Peyer's patch (tissue), 4 donors: ENCODE data around the gene CCDC197. TPM values are rescaled to one million over a fixed set of nuclear protein-coding genes. Genes with fewer than 3 reads are reported as not detected.

Experiments
- DNase-seq, 3 donors: peaks; one replicate each; pipeline ENCODE4 v3.0.0-alpha.2; 2017 to 2019
- H3K27ac ChIP-seq, 4 donors: fragments of 200-600 bp; sonication (generic); one replicate each; pipeline ENCODE4 v1.5.1; 2016 to 2019
- H3K27me3 ChIP-seq, 2 donors: fragments of 200-600 bp; sonication (generic); one replicate each; pipeline ENCODE4 v1.5.1; 2019
- H3K36me3 ChIP-seq, 3 donors: fragments of 200-600 bp; sonication (generic); one replicate each; pipeline ENCODE4 v1.5.1; 2016 to 2019
- H3K4me1 ChIP-seq, 4 donors: fragments of 200-600 bp; sonication (generic); one replicate each; pipeline ENCODE4 v1.5.1; 2016 to 2019
- H3K4me3 ChIP-seq, 4 donors: fragments of 200-600 bp; sonication (generic); 1 replicate in 3 of 4; 2 replicates in 1 of 4; pipeline ENCODE4 v1.5.1; 2016 to 2019; ENCODE audit warnings: mild to moderate bottlenecking in 1 of 4
- H3K9me3 ChIP-seq, 4 donors: fragments of 200-600 bp; sonication (generic); one replicate each; pipeline ENCODE4 v1.5.1; 2016 to 2019; ENCODE audit warnings: mild to moderate bottlenecking in 1 of 4
- POLR2A ChIP-seq, 2 donors: fragments of 450-650 bp; IDR thresholded peaks; one replicate each; pipeline ENCODE4 v1.5.1; 2017; ENCODE audit warnings: antibody characterized with exemption in 2 of 2, mild to moderate bottlenecking in 2 of 2, moderate library complexity in 2 of 2
- total RNA-seq, 4 donors: library from RNA; depleted of rRNA; stranded (reverse); fragments of >200 nt; gene quantifications; one replicate each; pipeline ENCODE4 v1.1.0, GENCODE V29; 2016
- TF ChIP-seq, protein P1 (sequence below), 6 experiments: fragments of 450-650 bp in 4 of 6; fragments of 200-600 bp in 2 of 6; sonication (generic) in 1 of 6; IDR thresholded peaks; one replicate each; pipeline ENCODE4 v1.5.1; 2017 to 2019; ENCODE audit warnings: antibody characterized with exemption in 6 of 6, mild to moderate bottlenecking in 3 of 6, moderate library complexity in 1 of 6

Gene CCDC197
- total RNA-seq, 4 donors from 2014 or later = not detected

DNA sequence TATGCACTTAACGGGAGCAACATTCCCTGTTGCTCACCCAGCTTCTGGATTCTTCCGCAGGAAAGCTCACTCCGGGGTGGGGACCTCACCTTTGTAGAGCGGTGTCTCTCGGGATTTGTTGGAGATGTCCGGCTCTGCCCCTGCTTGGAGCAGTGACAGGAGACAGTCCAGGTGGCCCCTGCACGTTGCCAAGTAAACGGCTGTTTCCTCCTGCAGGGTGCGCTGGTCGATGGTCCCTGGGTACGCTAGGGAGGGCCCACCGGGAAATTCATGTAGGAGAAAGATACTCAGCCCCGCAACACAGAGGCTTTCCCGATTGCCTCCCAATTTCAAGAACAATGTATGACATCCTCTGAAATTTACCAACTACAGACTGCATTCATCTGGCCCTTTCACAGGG, 43.8 kb upstream of the CCDC197 start:
- TF ChIP-seq, protein P1, sequence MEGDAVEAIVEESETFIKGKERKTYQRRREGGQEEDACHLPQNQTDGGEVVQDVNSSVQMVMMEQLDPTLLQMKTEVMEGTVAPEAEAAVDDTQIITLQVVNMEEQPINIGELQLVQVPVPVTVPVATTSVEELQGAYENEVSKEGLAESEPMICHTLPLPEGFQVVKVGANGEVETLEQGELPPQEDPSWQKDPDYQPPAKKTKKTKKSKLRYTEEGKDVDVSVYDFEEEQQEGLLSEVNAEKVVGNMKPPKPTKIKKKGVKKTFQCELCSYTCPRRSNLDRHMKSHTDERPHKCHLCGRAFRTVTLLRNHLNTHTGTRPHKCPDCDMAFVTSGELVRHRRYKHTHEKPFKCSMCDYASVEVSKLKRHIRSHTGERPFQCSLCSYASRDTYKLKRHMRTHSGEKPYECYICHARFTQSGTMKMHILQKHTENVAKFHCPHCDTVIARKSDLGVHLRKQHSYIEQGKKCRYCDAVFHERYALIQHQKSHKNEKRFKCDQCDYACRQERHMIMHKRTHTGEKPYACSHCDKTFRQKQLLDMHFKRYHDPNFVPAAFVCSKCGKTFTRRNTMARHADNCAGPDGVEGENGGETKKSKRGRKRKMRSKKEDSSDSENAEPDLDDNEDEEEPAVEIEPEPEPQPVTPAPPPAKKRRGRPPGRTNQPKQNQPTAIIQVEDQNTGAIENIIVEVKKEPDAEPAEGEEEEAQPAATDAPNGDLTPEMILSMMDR (IDR thresholded peaks at IDR 0.05) = peak in 2 of 6 experiments; percentile 15 to 35
- no peak for TF ChIP-seq POLR2A (IDR thresholded peaks at IDR 0.05)
- no peaks in the 10 kb centered on the region for H3K36me3 ChIP-seq
- peak overlapping the region; percentile 5 to 38 (median 24) for H3K4me3 ChIP-seq
- DNase-seq = peak in 2 of 3 donors; percentile 76 to 77
- H3K27me3 ChIP-seq = no peaks in the 10 kb centered on the region
- H3K4me1 ChIP-seq = peaks cover 0 to 40% (median 28%) of the 10 kb centered on the region in 4 donors
- peak overlapping the region; percentile 65 to 93 (median 82) for H3K27ac ChIP-seq
- no peaks in the 10 kb centered on the region for H3K9me3 ChIP-seq

DNA sequence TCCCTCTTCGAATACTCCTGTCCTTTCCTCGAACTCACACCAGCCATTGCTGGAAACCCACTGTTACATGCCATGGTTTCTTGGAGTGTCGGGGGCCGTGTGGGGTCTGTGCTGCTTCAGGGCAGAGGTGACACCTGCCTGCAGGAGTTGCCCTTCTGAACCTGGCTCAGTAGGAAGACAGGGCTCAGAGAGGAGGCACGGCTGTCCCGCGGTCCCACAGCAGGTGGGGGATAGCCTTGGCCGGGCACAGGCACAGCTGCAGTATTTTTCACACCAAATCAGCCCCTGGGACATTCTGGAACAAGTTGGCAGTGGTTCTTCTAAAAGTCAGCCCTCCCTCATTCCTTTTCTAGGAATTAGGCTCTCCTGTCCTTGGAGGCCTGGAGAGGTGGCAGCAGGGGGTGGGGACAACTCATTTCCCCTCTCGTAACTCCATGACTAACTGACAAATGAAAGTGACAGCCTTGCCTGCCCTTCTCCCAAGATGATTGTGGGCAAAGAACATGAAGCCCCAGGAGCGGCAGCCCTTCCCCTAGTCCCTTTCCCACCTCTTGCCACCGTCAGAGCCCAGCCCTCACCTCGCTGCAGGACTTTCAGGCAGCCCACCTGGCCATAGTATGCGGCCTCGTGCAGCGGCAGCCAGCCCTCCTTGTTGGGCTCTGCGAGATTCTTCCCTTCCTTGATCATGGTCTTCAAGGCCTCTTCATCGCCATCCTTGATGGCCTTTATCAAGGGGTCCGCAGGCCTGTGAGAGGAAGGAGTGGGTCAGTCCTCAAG, 43.2 kb upstream of the CCDC197 start:
- no peaks in the 10 kb centered on the region for H3K27me3 ChIP-seq
- H3K27ac ChIP-seq = peak overlapping the region; percentile 65 to 93 (median 82)
- H3K36me3 ChIP-seq = no peaks in the 10 kb centered on the region
- H3K9me3 ChIP-seq = no peaks in the 10 kb centered on the region
- no peak for TF ChIP-seq POLR2A (IDR thresholded peaks at IDR 0.05)
- TF ChIP-seq, protein P1 (IDR thresholded peaks at IDR 0.05) = no peak
- peak overlapping the region; percentile 5 to 38 (median 24) for H3K4me3 ChIP-seq
- DNase-seq = no peak
- H3K4me1 ChIP-seq = peaks cover 0 to 46% (median 35%) of the 10 kb centered on the region in 4 donors

DNA sequence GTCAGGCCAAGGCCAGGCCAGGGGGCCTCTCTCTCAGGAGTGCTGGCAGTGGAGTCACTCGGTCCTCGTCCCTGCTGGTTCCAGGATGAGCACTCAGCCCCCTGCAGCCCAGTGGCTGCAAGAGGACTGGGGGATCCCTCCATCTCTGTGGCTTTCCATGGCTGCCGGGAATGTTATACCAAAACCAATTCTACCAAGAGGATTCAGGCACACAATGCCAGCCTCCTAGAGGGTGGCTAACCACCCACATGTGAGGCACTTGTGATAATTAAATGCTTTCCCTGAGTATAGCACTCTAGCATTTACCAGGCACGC, 42.6 kb upstream of the CCDC197 start:
- peaks cover 0 to 52% (median 39%) of the 10 kb centered on the region in 4 donors for H3K4me1 ChIP-seq
- H3K9me3 ChIP-seq = no peaks in the 10 kb centered on the region
- DNase-seq = no peak
- peak overlapping the region; percentile 65 to 93 (median 82) for H3K27ac ChIP-seq
- H3K4me3 ChIP-seq = peak overlapping the region; percentile 5 to 38 (median 24)
- TF ChIP-seq, protein P1 (IDR thresholded peaks at IDR 0.05) = no peak
- no peak for TF ChIP-seq POLR2A (IDR thresholded peaks at IDR 0.05)
- no peaks in the 10 kb centered on the region for H3K27me3 ChIP-seq
- H3K36me3 ChIP-seq = no peaks in the 10 kb centered on the region

DNA sequence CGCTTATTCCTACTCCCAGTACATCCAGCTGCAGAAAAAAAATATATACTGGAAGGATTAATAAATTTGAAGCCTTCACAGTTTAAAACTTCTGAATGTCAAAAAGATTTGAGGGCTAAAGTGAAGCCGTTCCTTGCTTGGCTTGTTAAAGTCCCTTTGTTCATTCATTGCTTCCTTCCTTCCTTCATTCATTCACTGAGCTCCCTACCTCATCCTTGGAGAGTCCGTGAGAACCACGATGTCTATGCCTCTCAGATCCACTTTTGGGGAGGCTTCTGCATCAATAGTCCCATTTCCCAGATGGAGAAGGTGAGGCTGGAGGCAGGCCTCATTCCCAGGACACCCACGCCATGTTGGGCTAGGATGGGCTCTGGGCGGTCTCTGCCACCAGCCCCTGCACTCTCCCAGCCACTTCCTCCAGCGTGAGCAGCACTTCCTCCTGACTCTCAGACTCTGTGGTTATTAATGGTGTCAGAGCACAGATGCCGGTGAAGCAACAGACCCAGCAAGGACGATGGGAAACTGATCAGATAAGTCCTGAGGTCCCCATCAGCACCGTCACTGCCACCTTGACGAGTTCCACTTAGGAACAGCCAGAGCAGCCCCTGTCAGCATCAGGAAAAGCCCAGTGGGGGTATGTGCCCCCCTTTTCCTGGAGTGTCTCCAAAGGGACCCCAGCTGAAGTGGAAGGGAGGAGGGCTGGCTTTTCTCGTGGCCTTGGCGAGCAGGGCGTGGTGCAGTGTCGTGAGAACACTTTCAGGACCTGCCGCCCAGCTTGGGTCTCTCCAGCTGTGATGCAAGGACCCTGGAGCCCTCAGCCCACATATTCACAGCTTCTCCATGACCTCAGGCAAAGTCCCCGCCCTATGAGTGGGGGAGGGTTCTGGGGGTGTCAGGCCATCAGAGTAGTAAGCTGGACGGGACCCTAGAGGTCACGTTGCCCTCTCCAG, 41.9 kb upstream of the CCDC197 start:
- Histone ChIP-seq H3K4me3 (peak overlapping the region; percentile 15 to 38 (median 32)), H3K4me1 (peaks cover 0 to 59% (median 46%) of the 10 kb centered on the region in 4 donors), H3K27ac (peak overlapping the region; percentile 72 to 93 (median 82))

More for the DNA sequence above, 41.9 kb upstream of the CCDC197 start:
- peak in 1 of 2 donors; percentile 12 for TF ChIP-seq POLR2A (IDR thresholded peaks at IDR 0.05)
- TF ChIP-seq, protein P1 (IDR thresholded peaks at IDR 0.05) = no peak
- DNase-seq = peak in 2 of 3 donors; percentile 76 to 82
- Histone ChIP-seq H3K36me3 (no peaks in the 10 kb centered on the region), H3K9me3 (no peaks in the 10 kb centered on the region), H3K27me3 (no peaks in the 10 kb centered on the region)
